Fibroblast of skin of left biceps (primary cell): ENCODE measurements around the gene EARS2.
A peak's percentile ranks its signal among the peaks of the same experiment; 100 is the strongest.
"Not testable (repeated sequence)": the region's sequence is repeated elsewhere in the genome, so short reads cannot be mapped to it uniquely, and the experiment has no call there.

Source experiments
- DNase-seq, 2 experiments: peaks; one replicate each; pipeline ENCODE4 v3.0.0-alpha.2; 2013; ENCODE audit warnings: low read depth in 2 of 2

The EARS2 gene

GRCh38 chr16:23527961-23528643 lies 29.0 kb downstream of the EARS2 start:
- no peak for DNase-seq

- DNase-seq: no peak
These were observed 32.3 kb downstream of the EARS2 start for GRCh38 chr16:23524886-23525285.

- DNase-seq: no peak
These were observed 33.2 kb downstream of the EARS2 start for GRCh38 chr16:23523876-23524385.

DNA sequence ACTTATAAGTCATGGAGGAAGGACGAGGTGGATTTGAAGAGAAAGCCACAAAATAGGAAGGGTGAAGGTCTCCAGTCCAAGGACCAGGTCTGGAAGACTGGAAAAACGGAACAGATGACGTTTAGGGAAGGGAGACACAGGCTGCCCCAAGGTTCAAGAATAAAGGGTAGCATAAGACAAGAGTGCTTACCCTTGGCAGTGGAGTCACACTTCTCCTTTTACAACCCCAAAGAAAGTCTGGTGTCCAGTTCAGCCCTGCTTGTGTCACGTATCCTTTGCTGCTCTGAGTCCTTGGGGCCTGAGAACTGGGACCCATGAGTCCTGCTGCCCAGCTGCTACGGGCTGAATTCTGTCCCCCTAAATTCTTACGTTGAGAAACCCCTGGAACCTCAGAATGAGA lies 33.8 kb downstream of the EARS2 start:
- DNase-seq: no peak

- DNase-seq: no peak
These were observed 35.2 kb downstream of the EARS2 start for GRCh38 chr16:23521965-23522364.

DNA sequence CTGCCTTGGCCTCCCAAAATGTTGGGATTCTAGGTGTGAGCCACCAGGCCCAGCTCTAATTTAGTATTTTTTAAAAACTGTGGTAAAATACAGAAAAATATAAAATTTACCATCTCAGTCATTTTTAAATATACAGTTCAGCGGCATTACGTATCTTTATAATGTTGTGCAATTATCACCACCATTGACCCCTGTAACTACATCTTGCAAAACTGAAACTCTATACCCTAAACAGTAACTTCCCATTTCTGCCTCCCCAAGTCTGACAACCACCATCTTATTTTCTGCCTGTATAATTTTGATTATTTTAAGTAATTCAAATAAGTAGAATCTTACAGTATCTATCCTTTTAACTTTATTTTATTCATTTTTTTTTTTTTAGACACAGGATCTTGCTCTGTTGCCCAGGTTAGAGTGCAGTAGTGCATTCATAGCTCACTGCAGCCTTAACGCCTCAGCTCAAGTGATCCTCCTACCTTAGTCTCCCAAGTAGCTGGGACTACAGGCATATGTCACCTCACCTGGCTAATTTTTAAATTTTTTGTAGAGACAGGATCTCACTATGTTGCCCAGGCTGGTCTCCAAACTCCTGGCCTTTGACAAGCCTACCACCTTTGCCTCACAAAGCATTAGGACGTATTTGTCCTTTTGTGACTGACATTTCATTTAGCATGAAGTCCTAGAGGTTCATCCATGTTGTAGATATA lies 36.0 kb downstream of the EARS2 start:
- no peak for DNase-seq

DNA sequence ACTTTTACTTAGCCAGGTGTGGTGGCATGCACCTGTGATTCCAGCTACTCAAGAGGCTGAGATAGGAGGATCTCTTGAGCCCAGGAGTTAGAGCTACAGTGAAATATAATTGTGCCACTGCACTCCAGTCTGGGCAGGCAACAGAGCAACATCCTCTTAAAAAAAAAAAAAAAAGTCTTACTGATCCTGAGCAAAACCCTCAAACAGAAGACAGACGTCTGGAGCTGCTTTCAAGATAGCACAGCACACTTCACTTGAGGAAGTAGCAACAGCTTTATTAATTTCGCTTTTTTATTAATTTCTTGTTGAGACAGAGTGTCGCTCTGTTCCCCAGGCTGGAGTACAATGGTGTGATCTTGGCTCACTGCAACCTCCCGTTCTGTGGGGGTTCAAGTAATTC lies 36.6 kb downstream of the EARS2 start:
- DNase-seq: no peak

GRCh38 chr16:23519282-23519681 lies 37.9 kb downstream of the EARS2 start:
- DNase-seq: no peak

DNA sequence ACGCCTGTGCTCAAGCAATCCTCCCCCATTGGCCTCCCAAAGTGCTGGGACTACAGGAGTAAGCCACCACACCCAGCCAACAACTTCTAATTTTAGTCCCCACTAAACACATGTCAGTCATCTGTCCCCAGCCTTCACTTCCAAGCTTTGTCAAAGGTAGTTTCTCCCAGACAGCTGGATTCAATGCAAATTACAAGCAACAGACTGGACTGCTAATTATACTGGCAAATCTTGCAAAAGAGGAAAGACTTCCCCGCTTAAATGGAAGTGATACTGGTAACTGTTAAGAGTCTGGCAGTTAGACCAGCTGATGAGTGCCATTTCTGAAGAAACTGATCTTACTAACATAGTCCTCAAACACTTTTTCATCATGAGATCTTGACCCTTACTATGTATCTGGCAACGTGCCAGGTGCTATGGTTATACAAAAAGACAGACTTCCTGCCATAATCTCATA lies 38.7 kb downstream of the EARS2 start:
- no peak for DNase-seq

DNA sequence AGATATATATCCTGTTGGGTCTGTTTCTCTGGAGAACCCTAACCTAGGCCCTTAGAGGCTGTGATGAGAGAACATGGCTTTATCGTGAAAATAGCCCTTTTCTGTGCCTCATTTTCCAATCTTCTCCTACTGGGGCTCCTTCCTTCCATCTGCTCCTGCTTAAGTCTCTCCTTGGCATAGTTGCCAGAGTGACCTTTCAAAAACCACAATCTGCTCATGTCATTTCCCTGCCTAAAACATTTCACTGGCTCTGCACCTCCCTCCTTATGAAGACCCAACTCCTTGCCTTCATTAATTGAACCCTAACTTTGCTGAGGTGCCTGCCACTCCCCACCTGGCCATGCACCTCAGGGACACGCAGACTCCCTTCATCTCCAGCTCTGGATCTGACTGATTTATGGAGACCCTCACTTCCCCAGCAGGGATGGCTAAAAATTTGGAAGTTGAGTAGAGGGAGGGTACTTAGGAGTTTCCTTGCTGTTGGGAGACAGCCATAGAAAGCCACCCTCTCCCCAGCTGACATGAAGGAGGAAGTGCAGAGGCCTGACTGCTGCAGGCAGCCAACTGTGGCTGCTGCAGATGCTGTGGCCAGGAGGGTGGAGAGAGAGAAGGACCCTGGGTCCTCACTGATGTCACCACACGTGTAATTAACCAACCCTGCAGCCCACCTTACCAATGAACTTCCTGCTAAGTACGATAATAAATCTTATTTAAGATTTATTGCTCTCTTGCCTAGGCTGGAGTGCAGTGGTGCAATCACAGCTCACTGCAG lies 40.6 kb downstream of the EARS2 start:
- DNase-seq: no peak

DNA sequence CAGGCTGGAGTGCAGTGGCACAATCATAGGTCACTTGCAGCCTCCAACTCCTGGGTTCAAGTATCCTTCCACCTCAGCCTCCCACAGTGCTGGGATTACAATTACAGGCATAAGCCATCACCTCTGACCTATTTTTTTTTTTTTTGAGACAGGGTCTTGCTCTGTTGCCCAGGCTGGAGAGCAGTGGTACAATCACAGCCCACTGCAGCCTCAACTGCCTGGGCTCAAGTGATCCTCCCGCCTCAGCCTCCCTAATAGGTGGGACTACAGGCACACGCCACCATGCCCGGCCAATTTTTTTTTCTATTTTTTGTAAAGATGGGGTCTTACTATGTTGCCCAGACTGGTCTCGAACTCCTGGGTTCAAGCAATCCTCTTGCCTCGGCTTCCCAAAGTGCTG lies 41.3 kb downstream of the EARS2 start:
- DNase-seq: no peak

- DNase-seq: no peak
These were observed 42.6 kb downstream of the EARS2 start for GRCh38 chr16:23514381-23515152.

DNA sequence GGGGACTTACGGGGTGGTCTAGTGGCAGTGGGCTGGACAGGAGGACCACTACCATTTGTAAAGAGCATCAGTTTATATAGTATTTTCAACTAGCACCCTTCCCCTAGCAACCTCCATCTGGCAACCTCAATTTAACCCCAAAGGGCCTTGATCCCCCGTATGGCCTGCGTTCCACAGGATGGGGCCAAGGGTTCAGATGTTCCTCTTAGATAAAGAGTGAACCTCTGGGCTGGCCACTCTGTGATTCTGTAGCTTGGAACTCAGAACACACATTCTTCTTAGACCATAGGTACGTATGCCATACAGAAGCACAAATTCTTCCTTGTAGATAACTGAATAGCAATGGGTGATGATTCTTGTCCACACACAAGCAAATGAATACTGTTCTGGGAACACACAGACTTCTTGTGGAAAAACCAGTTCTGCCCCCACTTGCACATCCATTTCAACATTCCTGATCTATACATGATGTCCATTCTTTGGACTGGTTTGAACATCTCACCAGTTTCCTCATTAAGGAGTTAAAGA lies 44.9 kb downstream of the EARS2 start:
- no peak for DNase-seq

- no peak for DNase-seq
These were observed 45.4 kb downstream of the EARS2 start for GRCh38 chr16:23511731-23512130.

GRCh38 chr16:23510915-23511270 lies 46.3 kb downstream of the EARS2 start:
- DNase-seq: not testable (repeated sequence)

GRCh38 chr16:23510164-23510914 lies 46.8 kb downstream of the EARS2 start, which contains the start of gene GGA2:
TSS of gene GGA2 (minus strand) at chr16:23510494. CDS start at chr16:23510411, 83 bp downstream.
- DNase-seq: peak; percentile 52 to 55

DNA sequence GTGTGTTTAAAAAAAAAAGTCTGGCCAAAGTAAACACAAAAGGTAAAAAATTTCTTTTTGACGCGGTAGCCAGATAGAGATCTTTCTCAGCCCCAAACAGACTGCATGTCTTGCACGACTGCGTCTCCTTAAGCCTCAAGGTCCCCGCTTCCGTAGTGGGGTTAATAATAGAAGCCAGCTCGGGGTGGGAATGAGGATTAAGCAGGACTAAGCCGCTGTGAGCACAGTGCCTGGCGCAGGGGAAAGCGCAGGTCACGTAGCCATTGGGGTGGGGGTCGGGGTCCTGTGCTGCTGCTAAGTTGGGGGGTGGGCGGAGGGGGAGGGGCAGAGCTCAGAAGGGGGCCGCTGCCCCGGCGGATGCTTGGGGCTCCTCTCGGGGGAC lies 47.4 kb downstream of the EARS2 start:
- DNase-seq: no peak

GRCh38 chr16:23509441-23509754 lies 47.8 kb downstream of the EARS2 start:
- DNase-seq: no peak

DNA sequence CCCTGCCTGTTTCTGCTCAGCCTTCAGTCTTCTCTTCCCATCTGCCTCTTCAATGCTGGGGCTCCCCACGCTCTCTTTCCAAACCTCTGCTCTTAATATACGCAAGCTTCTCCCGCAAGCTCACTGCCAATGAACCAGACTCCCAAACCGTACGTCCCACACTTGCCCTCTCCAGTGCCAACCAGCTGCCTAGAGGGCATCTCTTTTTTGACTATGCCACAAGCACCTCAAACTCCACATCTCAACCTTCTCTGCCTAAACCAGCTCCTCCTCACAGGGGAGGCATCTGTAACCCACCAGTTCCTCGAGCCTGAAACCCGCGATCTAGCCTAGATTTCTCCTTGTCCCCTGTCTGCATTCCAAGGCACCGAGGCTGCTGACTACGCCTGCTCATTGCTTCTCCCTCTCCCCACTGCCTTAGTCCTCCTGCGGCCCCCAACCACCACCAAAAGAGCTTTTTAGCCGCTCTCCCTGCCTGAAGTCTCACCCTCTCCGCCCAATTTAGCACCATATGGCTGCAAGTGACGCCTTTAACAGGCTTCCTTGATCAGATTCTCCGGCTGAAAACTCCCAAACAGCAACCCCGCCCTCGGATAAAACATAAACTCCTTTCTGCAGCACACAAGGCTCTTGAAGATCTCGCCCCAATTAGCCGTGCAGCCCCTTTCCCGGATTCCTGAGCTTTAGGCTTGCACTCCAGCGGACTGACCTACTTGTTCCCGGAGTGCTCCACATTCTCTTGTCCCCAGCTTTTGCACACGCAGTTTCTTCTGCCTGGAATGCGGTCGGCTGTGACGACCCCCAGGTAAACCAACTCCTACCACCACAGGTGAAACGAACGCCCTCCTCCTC lies 48.3 kb downstream of the EARS2 start:
- DNase-seq: no peak

DNA sequence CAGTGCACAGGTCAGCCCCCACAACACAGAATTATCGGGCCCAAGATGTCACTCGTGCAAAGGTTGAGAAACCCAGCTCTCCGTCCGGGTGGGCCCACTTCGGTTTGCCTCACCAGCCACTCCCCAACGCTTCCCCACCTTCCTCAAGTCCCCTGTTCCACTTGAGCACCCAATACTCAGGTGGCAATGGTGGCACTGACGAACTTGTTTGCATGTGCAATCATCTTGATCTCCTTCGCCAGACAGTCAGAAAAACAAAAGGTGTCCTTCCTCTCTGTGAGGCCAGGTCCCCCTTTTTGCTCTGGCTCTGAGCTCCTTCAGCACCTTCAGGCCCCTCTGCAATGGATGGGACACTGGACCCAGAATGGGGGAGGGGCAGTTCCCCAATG lies 50.5 kb downstream of the EARS2 start:
- DNase-seq: no peak
